Effector CD8-positive, alpha-beta T cell (primary cell): ENCODE results near the gene LNX2.
"Not testable (repeated sequence)": the region's sequence is repeated elsewhere in the genome, so short reads cannot be mapped to it uniquely, and the experiment has no call there.

Source experiments
- DNase-seq: peaks from one replicate; lab custom pipeline; 2025; lab: John Stamatoyannopoulos, UW

The LNX2 gene

GRCh38 chr13:27637289-27637626 lies 16.9 kb upstream of the LNX2 start:
- DNase-seq: no peak

- DNase-seq: no peak
Measured at GRCh38 chr13:27636589-27637288, 16.4 kb upstream of the LNX2 start.

- no peak for DNase-seq
Measured at GRCh38 chr13:27635266-27635665, 14.9 kb upstream of the LNX2 start.

- no peak for DNase-seq
Measured at GRCh38 chr13:27634791-27635190, 14.5 kb upstream of the LNX2 start.

- no peak for DNase-seq
Measured at GRCh38 chr13:27634231-27634630, 13.9 kb upstream of the LNX2 start.

- DNase-seq: no peak
Measured at GRCh38 chr13:27632648-27633047, 12.3 kb upstream of the LNX2 start.

- no peak for DNase-seq
Measured at GRCh38 chr13:27632214-27632613, 11.9 kb upstream of the LNX2 start.

GRCh38 chr13:27631665-27632064 lies 11.3 kb upstream of the LNX2 start:
- DNase-seq: no peak

GRCh38 chr13:27631156-27631555 lies 10.8 kb upstream of the LNX2 start:
- no peak for DNase-seq

- DNase-seq: not testable (repeated sequence)
Measured at GRCh38 chr13:27628766-27629165, 8.4 kb upstream of the LNX2 start.

GRCh38 chr13:27628081-27628480 lies 7.8 kb upstream of the LNX2 start:
- no peak for DNase-seq

GRCh38 chr13:27627380-27627779 lies 7.1 kb upstream of the LNX2 start:
- DNase-seq: no peak

GRCh38 chr13:27625839-27626238 lies 5.5 kb upstream of the LNX2 start:
- DNase-seq: no peak

GRCh38 chr13:27624071-27624470 lies 3.7 kb upstream of the LNX2 start:
- no peak for DNase-seq

- DNase-seq: no peak
Measured at GRCh38 chr13:27622881-27623280, 2.6 kb upstream of the LNX2 start.

GRCh38 chr13:27622102-27622820 lies 1.9 kb upstream of the LNX2 start:
- no peak for DNase-seq

GRCh38 chr13:27621366-27622101 lies 1.2 kb upstream of the LNX2 start, which contains the start of gene POLR1D:
Gene POLR1D, plus strand, starts transcription at chr13:27621892. Its CDS starts 92 bp downstream, at chr13:27621984.
- DNase-seq: peak; percentile 73

- no peak for DNase-seq
Measured at GRCh38 chr13:27621116-27621365, 712 bp upstream of the LNX2 start.

GRCh38 chr13:27619728-27620376 lies 477 bp downstream of the LNX2 start:
- DNase-seq: peak; percentile 29

- no peak for DNase-seq
Measured at GRCh38 chr13:27619093-27619727, 1.1 kb downstream of the LNX2 start.

- DNase-seq: no peak
Measured at GRCh38 chr13:27617881-27618321, 2.4 kb downstream of the LNX2 start.

GRCh38 chr13:27613628-27614027 lies 6.7 kb downstream of the LNX2 start:
- DNase-seq: no peak
